ENCODE measurements around the gene MDP1.
A peak's percentile ranks its signal among the peaks of the same experiment; 100 is the strongest.

The MDP1 gene

DNA sequence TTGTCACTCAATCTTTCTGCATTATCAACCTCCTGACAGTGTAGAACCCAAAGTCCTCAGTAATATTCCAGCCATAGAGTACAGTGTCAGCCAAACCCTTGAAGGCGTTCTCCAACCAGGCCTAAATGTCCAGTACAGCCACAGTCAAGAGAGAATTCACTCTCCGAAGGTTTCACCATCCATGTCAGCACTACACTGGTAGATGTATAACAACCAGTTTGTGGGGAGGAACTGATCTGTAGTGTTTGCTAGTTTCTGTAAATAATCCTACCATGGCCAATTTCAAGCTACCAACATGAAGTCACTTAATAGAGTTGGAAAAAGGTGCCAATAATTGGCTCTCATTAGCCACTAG lies 456 bp upstream of the MDP1 start:
- TF ChIP-seq FOXP2 (optimal IDR thresholded peaks at IDR 0.05; ENCODE audit: borderline replicate concordance, extremely low read depth, extremely low read length, insufficient read depth) (no peak), TAF1 (IDR thresholded peaks at IDR 0.05; ENCODE audit: borderline replicate concordance, insufficient read depth, low read length) (no peak), SIN3A (IDR thresholded peaks at IDR 0.05; ENCODE audit: borderline replicate concordance, insufficient read depth, low read length) (no peak), POLR2AphosphoS5 (IDR thresholded peaks at IDR 0.05; ENCODE audit: low read depth, low read length) (no peak)
- TF ChIP-seq, protein P1, sequence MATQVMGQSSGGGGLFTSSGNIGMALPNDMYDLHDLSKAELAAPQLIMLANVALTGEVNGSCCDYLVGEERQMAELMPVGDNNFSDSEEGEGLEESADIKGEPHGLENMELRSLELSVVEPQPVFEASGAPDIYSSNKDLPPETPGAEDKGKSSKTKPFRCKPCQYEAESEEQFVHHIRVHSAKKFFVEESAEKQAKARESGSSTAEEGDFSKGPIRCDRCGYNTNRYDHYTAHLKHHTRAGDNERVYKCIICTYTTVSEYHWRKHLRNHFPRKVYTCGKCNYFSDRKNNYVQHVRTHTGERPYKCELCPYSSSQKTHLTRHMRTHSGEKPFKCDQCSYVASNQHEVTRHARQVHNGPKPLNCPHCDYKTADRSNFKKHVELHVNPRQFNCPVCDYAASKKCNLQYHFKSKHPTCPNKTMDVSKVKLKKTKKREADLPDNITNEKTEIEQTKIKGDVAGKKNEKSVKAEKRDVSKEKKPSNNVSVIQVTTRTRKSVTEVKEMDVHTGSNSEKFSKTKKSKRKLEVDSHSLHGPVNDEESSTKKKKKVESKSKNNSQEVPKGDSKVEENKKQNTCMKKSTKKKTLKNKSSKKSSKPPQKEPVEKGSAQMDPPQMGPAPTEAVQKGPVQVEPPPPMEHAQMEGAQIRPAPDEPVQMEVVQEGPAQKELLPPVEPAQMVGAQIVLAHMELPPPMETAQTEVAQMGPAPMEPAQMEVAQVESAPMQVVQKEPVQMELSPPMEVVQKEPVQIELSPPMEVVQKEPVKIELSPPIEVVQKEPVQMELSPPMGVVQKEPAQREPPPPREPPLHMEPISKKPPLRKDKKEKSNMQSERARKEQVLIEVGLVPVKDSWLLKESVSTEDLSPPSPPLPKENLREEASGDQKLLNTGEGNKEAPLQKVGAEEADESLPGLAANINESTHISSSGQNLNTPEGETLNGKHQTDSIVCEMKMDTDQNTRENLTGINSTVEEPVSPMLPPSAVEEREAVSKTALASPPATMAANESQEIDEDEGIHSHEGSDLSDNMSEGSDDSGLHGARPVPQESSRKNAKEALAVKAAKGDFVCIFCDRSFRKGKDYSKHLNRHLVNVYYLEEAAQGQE (IDR thresholded peaks at IDR 0.05; ENCODE audit: insufficient read depth in 1 of 2, low read depth in 2 of 2, low read length in 2 of 2): no peak

DNA sequence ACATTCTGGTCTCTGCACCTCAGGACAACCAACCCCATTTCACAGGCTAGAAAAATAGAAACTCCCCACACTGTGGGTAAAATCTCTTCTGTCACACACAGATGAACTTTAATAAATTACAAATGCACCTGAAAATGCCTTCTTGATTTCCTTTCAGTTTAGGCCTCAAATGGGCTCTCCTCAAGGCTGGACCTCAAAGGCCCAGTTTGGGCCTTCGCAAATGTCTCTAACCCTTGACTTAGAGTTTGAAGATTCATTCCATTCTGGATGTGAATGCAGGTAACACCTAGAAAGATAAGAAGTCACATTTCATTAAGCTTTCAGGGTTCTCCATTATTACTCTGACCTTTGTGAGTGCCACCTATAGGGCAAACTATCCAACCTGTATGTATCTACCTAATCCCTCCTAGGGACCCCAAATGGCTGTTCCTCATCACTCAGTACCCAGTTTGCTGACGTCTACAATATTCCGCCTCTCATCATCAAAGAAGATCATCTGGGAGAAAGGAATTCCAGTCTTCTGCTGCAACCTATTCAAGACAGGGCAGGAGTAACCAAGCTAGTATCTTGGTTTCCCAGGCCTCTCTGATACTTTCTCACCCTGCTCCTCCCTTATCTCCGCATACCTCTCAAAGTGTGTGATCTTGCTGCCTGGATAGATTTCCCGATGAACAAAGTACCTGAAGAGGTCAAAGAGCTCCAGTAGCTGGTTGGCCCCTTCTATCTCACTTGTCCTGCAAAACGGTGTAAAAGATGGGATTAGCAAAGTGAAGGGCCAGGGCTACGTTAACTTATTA lies 1.8 kb downstream of the MDP1 start:
- TF ChIP-seq POLR2AphosphoS5 (IDR thresholded peaks at IDR 0.05; ENCODE audit: low read depth, low read length): no peak
- no peak for TF ChIP-seq SIN3A (IDR thresholded peaks at IDR 0.05; ENCODE audit: borderline replicate concordance, insufficient read depth, low read length)
- TF ChIP-seq, protein P1 (IDR thresholded peaks at IDR 0.05; ENCODE audit: insufficient read depth in 1 of 2, low read depth in 2 of 2, low read length in 2 of 2): no peak
- TF ChIP-seq FOXP2 (optimal IDR thresholded peaks at IDR 0.05; ENCODE audit: borderline replicate concordance, extremely low read depth, extremely low read length, insufficient read depth): no peak
- no peak for TF ChIP-seq TAF1 (IDR thresholded peaks at IDR 0.05; ENCODE audit: borderline replicate concordance, insufficient read depth, low read length)

DNA sequence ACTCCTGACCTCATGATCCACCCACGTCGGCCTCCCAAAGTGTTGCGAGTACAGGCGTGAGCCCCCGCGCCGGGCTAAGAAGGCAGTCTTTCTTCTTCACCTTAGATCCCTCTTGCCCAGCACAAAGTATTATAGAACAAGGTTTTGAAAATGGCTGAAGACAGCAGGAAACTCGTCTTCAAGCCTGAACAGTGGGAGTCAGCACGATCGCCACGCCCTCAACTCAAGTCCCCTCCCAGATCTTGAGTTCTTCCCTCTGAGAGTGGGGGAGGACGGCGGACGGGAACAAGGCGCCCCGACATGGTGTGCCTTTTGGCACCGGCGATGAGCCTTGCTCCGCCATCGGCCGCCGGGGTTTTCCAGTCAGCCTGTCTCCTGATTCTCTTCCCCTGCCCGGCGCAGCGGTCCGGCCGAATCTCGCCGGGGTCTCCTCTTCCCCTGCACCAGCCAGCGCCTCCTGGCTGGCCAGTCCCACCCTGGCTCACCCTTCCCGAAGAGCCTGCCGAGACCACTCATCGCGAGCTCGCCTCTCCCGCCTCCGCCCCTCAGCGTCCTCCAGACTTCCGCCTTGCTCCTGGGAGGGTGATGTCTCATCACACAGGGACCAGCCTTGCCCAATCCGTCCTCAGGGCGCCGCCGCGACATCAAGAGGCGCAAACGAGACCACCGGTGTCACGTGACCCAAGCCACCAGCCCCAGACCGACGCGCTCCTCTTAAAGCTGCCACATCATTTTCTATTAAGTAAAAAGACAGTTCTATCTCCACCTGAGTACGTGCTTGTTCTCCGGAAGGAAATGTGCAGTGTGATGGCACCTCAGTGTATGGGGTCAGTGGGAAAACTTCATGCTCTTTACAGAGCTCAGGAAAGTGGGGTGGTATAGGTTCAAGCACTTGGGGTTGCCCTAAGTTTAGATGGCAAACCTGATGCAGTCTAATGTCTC lies 2.7 kb downstream of the MDP1 start, which contains the start of gene CHMP4A:
CHMP4A (minus strand) TSS at position 565 of the 942 bp plus-strand sequence; CDS start at position 516, 49 bp downstream.
- TF ChIP-seq SIN3A (IDR thresholded peaks at IDR 0.05; ENCODE audit: borderline replicate concordance, insufficient read depth, low read length): no peak
- TF ChIP-seq FOXP2 (optimal IDR thresholded peaks at IDR 0.05; ENCODE audit: borderline replicate concordance, extremely low read depth, extremely low read length, insufficient read depth): peak; percentile 63
- peak; percentile 67; the same call in 1 of the 2 replicates for TF ChIP-seq POLR2AphosphoS5 (IDR thresholded peaks at IDR 0.05; ENCODE audit: low read depth, low read length)
- TF ChIP-seq, protein P1 (IDR thresholded peaks at IDR 0.05; ENCODE audit: insufficient read depth in 1 of 2, low read depth in 2 of 2, low read length in 2 of 2): no peak

DNA sequence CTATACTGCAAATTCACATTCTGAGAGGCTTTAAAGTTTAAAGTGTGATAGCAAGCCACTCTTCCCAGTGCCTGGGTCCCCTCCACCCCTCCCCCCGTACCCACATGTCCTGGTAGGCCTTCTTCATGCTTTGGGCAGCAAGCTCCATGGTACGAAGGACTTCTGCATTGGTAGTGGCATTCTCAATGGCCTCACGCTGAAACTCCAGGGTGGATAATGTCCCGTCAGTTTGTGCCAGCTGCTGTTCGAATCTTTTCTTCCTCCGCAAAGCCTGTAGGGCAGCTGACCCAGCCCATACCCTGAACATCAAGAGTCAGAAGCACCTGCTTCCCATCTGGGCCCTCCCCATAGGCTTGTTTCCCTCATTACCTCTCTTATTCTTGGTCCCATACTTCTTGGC lies 4.6 kb downstream of the MDP1 start:
- TF ChIP-seq, protein P1 (IDR thresholded peaks at IDR 0.05; ENCODE audit: insufficient read depth in 1 of 2, low read depth in 2 of 2, low read length in 2 of 2): no peak
- TF ChIP-seq FOXP2 (optimal IDR thresholded peaks at IDR 0.05; ENCODE audit: borderline replicate concordance, extremely low read depth, extremely low read length, insufficient read depth): no peak
- no peak for TF ChIP-seq POLR2AphosphoS5 (IDR thresholded peaks at IDR 0.05; ENCODE audit: low read depth, low read length)
- TF ChIP-seq TAF1 (IDR thresholded peaks at IDR 0.05; ENCODE audit: borderline replicate concordance, insufficient read depth, low read length): no peak
- TF ChIP-seq SIN3A (IDR thresholded peaks at IDR 0.05; ENCODE audit: borderline replicate concordance, insufficient read depth, low read length): no peak
